ENCODE data around the gene COL28A1. TPM values are rescaled to one million over a fixed set of nuclear protein-coding genes. Genes with fewer than 3 reads are reported as not detected.

COL28A1 gene
- total RNA-seq, 1 donor = under 0.01 TPM

DNA sequence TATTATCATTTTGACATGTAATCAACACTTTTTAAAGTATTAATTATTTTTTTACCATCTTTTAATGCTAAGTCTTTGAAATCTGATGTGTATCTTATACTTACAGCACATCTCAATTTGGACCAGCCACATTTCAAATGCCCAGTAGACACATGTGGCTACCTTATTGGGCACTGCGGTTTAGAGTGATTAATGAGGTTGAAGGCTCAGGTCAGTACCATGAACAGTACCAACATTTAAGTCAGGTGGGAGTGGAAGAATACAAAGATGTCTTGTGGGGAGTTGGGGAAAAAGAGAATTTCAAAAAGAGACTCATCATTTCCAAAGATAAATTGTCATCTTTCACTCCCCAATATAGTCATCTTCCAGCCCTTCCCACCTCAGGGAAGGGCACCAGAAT lies 40.5 kb downstream of the COL28A1 start:
- TF ChIP-seq, protein P1, sequence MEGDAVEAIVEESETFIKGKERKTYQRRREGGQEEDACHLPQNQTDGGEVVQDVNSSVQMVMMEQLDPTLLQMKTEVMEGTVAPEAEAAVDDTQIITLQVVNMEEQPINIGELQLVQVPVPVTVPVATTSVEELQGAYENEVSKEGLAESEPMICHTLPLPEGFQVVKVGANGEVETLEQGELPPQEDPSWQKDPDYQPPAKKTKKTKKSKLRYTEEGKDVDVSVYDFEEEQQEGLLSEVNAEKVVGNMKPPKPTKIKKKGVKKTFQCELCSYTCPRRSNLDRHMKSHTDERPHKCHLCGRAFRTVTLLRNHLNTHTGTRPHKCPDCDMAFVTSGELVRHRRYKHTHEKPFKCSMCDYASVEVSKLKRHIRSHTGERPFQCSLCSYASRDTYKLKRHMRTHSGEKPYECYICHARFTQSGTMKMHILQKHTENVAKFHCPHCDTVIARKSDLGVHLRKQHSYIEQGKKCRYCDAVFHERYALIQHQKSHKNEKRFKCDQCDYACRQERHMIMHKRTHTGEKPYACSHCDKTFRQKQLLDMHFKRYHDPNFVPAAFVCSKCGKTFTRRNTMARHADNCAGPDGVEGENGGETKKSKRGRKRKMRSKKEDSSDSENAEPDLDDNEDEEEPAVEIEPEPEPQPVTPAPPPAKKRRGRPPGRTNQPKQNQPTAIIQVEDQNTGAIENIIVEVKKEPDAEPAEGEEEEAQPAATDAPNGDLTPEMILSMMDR (IDR thresholded peaks at IDR 0.05; ENCODE audit: insufficient read depth, low read depth, low read length) = no peak
- DNase-seq (ENCODE audit: low read depth) = no peak
- no peak overlapping the region for H3K4me3 ChIP-seq (ENCODE audit: low read depth, low read length)

DNA sequence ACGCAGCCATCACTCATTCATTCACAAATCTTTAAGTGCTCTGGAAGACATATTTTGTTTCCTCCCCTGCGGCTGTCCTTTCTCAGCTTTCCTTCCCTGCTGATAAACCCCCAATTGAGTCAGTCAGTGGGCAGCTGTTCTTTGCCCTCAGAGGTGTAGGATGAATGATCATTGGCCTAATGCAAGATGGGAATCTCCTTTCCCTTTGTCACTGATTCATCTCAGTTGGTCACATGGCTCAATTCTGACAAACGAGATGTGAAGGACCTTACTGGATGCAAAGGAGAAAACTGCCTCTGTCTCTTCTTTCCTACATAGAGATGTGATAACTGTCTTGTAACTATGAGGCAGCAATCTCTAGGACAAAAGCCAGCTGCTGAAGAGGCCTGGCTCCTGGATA lies 44.6 kb downstream of the COL28A1 start:
- TF ChIP-seq, protein P1 (IDR thresholded peaks at IDR 0.05; ENCODE audit: insufficient read depth, low read depth, low read length) = no peak
- no peak overlapping the region for H3K4me3 ChIP-seq (ENCODE audit: low read depth, low read length)
- DNase-seq (ENCODE audit: low read depth) = no peak

DNA sequence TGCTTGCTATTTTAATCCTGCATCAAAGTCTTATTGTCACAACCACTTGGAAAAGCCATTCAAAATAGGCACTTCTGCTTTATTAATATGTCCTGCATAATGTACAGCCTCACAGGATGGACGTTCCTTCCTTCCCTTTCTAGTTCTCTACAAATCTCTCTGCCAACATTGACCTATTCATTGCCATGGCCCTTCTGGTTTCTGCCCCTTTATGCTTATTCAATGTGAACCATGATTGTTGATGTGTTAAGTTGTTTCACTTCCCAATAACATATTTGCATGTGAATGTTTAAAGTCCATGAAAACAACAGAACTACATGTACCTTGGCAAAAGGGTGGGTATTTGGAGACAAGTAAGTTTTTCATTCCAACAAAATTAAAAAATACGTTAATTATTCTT lies 45.7 kb downstream of the COL28A1 start:
- no peak for DNase-seq (ENCODE audit: low read depth)
- TF ChIP-seq, protein P1 (IDR thresholded peaks at IDR 0.05; ENCODE audit: insufficient read depth, low read depth, low read length) = no peak
- H3K4me3 ChIP-seq (ENCODE audit: low read depth, low read length) = no peak overlapping the region

DNA sequence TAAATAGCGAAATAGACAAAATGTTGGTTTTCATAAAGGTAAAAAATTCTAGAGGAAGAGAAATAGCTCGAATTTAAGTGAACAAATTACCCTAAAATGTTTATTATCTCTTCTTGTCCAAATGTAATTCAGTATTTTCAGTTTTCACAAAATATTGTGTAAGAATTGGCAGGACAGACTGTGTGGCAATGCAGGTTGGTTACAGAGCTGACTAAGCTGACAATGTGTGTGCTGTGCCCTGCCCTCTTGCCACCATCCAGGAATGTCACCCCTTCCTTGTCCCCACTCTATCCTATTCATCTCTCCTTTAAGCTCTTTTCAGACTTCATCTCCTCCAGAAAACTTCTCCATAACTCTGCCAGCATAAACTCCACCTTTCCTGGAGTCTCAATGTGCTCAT lies 46.1 kb downstream of the COL28A1 start:
- no peak overlapping the region for H3K4me3 ChIP-seq (ENCODE audit: low read depth, low read length)
- TF ChIP-seq, protein P1 (IDR thresholded peaks at IDR 0.05; ENCODE audit: insufficient read depth, low read depth, low read length) = no peak
- DNase-seq (ENCODE audit: low read depth) = no peak

DNA sequence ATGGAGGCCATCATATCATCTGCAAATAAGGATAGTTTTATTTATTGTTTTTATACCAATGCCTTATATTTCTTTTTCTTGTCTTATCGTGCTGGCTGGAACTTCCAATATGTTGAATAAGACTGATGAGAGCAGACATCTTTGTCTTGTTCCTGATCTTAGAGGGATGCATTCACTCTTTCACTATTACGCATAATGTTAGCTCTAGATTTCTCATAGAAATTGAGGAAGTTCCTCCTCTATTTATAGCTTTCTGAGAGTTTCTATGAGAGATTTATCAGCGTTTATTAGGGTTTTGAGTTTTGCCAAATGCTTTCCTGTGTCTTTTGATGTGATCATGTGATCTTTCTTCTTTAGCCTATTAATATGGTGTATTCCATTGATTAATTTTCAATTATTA lies 49.3 kb downstream of the COL28A1 start:
- H3K4me3 ChIP-seq (ENCODE audit: low read depth, low read length) = no peak overlapping the region
- TF ChIP-seq, protein P1 (IDR thresholded peaks at IDR 0.05; ENCODE audit: insufficient read depth, low read depth, low read length) = no peak
- no peak for DNase-seq (ENCODE audit: low read depth)

DNA sequence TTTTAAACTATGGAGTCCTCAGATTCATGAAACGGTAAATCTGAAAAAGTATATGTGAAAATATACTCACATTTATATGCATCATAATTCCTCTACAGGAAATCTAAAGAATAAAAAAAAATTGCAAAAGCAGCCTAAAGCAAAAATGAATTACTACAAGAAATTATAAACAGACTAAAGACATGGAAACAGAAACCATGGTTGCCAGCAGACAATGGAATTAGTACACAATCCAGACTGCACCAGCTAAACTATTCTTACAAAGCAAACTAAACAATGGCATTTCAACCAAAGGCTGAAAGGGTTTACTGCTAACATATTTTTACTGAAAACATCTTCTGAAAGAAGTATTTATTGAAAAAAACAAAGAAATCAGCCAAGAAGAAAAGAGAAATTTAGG lies 51.6 kb downstream of the COL28A1 start:
- no peak for DNase-seq (ENCODE audit: low read depth)
- H3K4me3 ChIP-seq (ENCODE audit: low read depth, low read length) = no peak overlapping the region
- TF ChIP-seq, protein P1 (IDR thresholded peaks at IDR 0.05; ENCODE audit: insufficient read depth, low read depth, low read length) = no peak

DNA sequence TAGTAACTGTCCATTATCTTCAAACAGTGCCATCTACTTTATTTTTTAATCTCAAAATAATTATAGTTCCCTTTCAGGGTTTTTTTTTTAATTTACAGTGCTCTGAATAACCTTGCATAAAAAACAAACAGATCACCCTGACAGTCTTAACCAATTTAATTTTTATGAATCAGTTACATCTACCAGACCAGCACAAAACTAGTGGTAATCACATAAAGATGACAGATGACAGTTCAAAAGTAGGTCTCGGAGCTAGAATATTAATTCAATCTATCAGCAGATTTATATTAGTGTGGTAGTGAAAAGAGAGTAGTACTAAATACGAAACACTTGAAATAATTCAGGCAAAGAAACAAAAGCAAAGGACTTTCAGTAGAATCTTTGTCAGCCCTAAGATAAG lies 53.9 kb downstream of the COL28A1 start:
- no peak overlapping the region for H3K4me3 ChIP-seq (ENCODE audit: low read depth, low read length)
- TF ChIP-seq, protein P1 (IDR thresholded peaks at IDR 0.05; ENCODE audit: insufficient read depth, low read depth, low read length) = no peak
- no peak for DNase-seq (ENCODE audit: low read depth)

Measured in fibroblast of villous mesenchyme (primary cell).